SK-N-SH (cell line): Measurements from ENCODE around the gene SIX5. TPM values are rescaled to one million over a fixed set of nuclear protein-coding genes. Genes with fewer than 3 reads are reported as not detected.

Experiments used
- CTCF ChIA-PET: fragments of 300-600, 350-600 bp; formaldehyde crosslinking; extraction: SDS; loops from one replicate; lab custom pipeline; 2021; lab: Yijun Ruan, JAX
- POLR2A ChIA-PET: fragments of 350-600 bp; sonication (Branson Sonifier 250); formaldehyde crosslinking; extraction: SDS; loops from one replicate; lab custom pipeline; 2020; ENCODE audit warnings: antibody characterized with exemption, inconsistent platforms; lab: Yijun Ruan, JAX
- DNase-seq: peaks from one replicate; pipeline ENCODE4 v3.0.0; 2012
- H2AFZ ChIP-seq: fragments of 200-600 bp; sonication (generic); 2 replicates; pipeline ENCODE4 v1.8.1; 2016; ENCODE audit warnings: antibody characterized with exemption, mild to moderate bottlenecking, low read depth
- H3F3A ChIP-seq: fragments of 200-600 bp; sonication (generic); replicated peaks from 2 replicates; pipeline ENCODE3; 2016; ENCODE audit warnings: antibody characterized with exemption, mild to moderate bottlenecking; ENCODE audit not compliant: insufficient read depth
- H3K27ac ChIP-seq, 2 experiments: fragments of 200-500 bp in 1 of 2; fragments of 200-600 bp in 1 of 2; sonication (Bioruptor generic) in 1 of 2; sonication (generic), shearing (Covaris generic) in 1 of 2; 2 replicates each; pipeline versions ENCODE4 v1.5.1 to v1.6.1; 2014 to 2016; ENCODE audit warnings: low read depth in 2 of 2, inconsistent platforms in 1 of 2, low read length in 1 of 2, mild to moderate bottlenecking in 1 of 2, mixed read lengths in 1 of 2
- H3K27me3 ChIP-seq: fragments of 200-600 bp; sonication (generic), shearing (Covaris generic); 2 replicates; pipeline ENCODE4 v1.6.1; 2016; ENCODE audit warnings: mixed run types; ENCODE audit not compliant: insufficient read depth
- H3K36me3 ChIP-seq, 2 experiments: fragments of 200-500 bp in 1 of 2; fragments of 200-600 bp in 1 of 2; sonication (Bioruptor generic) in 1 of 2; sonication (generic) in 1 of 2; replicated peaks in 1 of 2; 2 replicates each; pipeline versions ENCODE3 to v1.5.1; 2014 to 2016; ENCODE audit warnings: low read length in 1 of 2, mild to moderate bottlenecking in 1 of 2; ENCODE audit not compliant: insufficient read depth in 2 of 2, control insufficient read depth in 1 of 2
- H3K4me1 ChIP-seq, 2 experiments: fragments of 200-500 bp in 1 of 2; fragments of 200-600 bp in 1 of 2; sonication (Bioruptor generic) in 1 of 2; sonication (generic), shearing (Covaris generic) in 1 of 2; 2 replicates each; pipeline versions ENCODE4 v1.5.1 to v1.6.1; 2014 to 2016; ENCODE audit warnings: low read depth in 1 of 2, low read length in 1 of 2, mixed run types in 1 of 2; ENCODE audit not compliant: insufficient read depth in 2 of 2, control insufficient read depth in 1 of 2
- H3K4me2 ChIP-seq: fragments of 200-600 bp; sonication (generic), shearing (Covaris generic); 2 replicates; pipeline ENCODE4 v1.6.1; 2017; ENCODE audit warnings: mixed run types
- H3K4me3 ChIP-seq, 2 experiments: fragments of 200-500 bp in 1 of 2; fragments of 200-600 bp in 1 of 2; sonication (Bioruptor generic) in 1 of 2; sonication (generic), shearing (Covaris generic) in 1 of 2; 2 replicates each; pipeline versions ENCODE4 v1.5.1 to v1.8.1; 2014 to 2016; ENCODE audit warnings: low read depth in 2 of 2, inconsistent platforms in 1 of 2, low read length in 1 of 2, mild to moderate bottlenecking in 1 of 2, mixed read lengths in 1 of 2, moderate library complexity in 1 of 2
- H3K79me2 ChIP-seq: fragments of 200-600 bp; sonication (generic); 2 replicates; pipeline ENCODE4 v1.8.1; 2017; ENCODE audit warnings: mild to moderate bottlenecking; ENCODE audit not compliant: insufficient read depth
- H3K9ac ChIP-seq: fragments of 200-600 bp; sonication (generic); 2 replicates; pipeline ENCODE4 v1.6.1; 2017; ENCODE audit warnings: mixed run types
- H3K9me2 ChIP-seq: fragments of 200-600 bp; sonication (generic); 2 replicates; pipeline ENCODE4 v1.6.1; 2017; ENCODE audit warnings: mixed run types
- H3K9me3 ChIP-seq: fragments of 200-600 bp; sonication (generic); 2 replicates; pipeline ENCODE4 v1.6.1; 2017; ENCODE audit warnings: mixed run types, mild to moderate bottlenecking, moderate library complexity
- H4K20me1 ChIP-seq: fragments of 200-600 bp; sonication (generic); 2 replicates; pipeline ENCODE4 v1.6.1; 2017; ENCODE audit warnings: mild to moderate bottlenecking, mixed run types; ENCODE audit not compliant: insufficient read depth
- CHD2 ChIP-seq: fragments of 150-350 bp; IDR thresholded peaks from 2 replicates; pipeline ENCODE4 v1.6.1; 2018; ENCODE audit warnings: low read length; ENCODE audit not compliant: partially characterized antibody
- EP300 ChIP-seq, 2 experiments: IDR thresholded peaks; 2 replicates each; pipeline versions ENCODE4 v1.4.0 to v1.6.1; 2012; ENCODE audit warnings: borderline replicate concordance in 1 of 2, low read depth in 1 of 2, low read length in 1 of 2
- FOXM1 ChIP-seq: IDR thresholded peaks from 2 replicates; pipeline ENCODE4 v1.4.0; 2012; ENCODE audit warnings: low read depth, mild to moderate bottlenecking
- MEF2A ChIP-seq: IDR thresholded peaks from 2 replicates; pipeline ENCODE4 v1.4.0; 2012; ENCODE audit warnings: low read depth, borderline replicate concordance
- MXI1 ChIP-seq: IDR thresholded peaks from 2 replicates; pipeline ENCODE4 v1.6.1; 2012; ENCODE audit warnings: mild to moderate bottlenecking, low read depth, low read length, improper control_type of control experiment
- POLR2AphosphoS5 ChIP-seq: IDR thresholded peaks from 2 replicates; pipeline ENCODE4 v1.6.1; 2012; ENCODE audit warnings: low read depth, low read length
- RAD21 ChIP-seq: IDR thresholded peaks from 2 replicates; pipeline ENCODE4 v1.6.1; 2012; ENCODE audit warnings: mild to moderate bottlenecking, low read length
- RCOR1 ChIP-seq: fragments of 150-350 bp; IDR thresholded peaks from 2 replicates; pipeline ENCODE4 v1.6.1; 2017; ENCODE audit warnings: antibody characterized with exemption, low read length
- RXRA ChIP-seq: IDR thresholded peaks from 2 replicates; pipeline ENCODE4 v1.4.0; 2012; ENCODE audit warnings: low read depth, mild to moderate bottlenecking, borderline replicate concordance
- SMC3 ChIP-seq: IDR thresholded peaks from 2 replicates; pipeline ENCODE4 v1.6.1; 2012; ENCODE audit warnings: low read depth, low read length, improper control_type of control experiment
- TAF1 ChIP-seq: IDR thresholded peaks from 2 replicates; pipeline ENCODE4 v1.6.1; 2012; ENCODE audit warnings: low read depth, mild to moderate bottlenecking, low read length, moderate library complexity, borderline replicate concordance
- TEAD4 ChIP-seq: IDR thresholded peaks from 2 replicates; pipeline ENCODE4 v1.4.0; 2012; ENCODE audit warnings: mild to moderate bottlenecking, borderline replicate concordance; ENCODE audit not compliant: insufficient read depth
- YY1 ChIP-seq: IDR thresholded peaks from 2 replicates; pipeline ENCODE4 v1.4.0; 2012; ENCODE audit warnings: low read depth, mild to moderate bottlenecking
- WGBS: methylation state at CpG from one replicate; pipeline ENCODE4 v1.1.6; 2017; ENCODE audit warnings: low lambda C conversion rate; 5-methylcytosine and 5-hydroxymethylcytosine counted together
- polyA plus RNA-seq, 3 experiments: library from polyadenylated mRNA; depleted of rRNA; stranded (reverse); fragments of >200 nt; gene quantifications; 2 replicates each; pipeline ENCODE4 v1.2.3, GENCODE V29; 2012
- TF ChIP-seq, protein P1 (sequence below): fragments of 200-600 bp; sonication (generic); IDR thresholded peaks from 2 replicates; pipeline ENCODE4 v1.6.1; 2017; ENCODE audit warnings: antibody characterized with exemption, mild to moderate bottlenecking, moderate library complexity
- TF ChIP-seq, protein P2 (sequence below): IDR thresholded peaks from 2 replicates; pipeline ENCODE4 v1.4.0; 2012; ENCODE audit warnings: low read depth
- TF ChIP-seq, protein P3 (sequence below): IDR thresholded peaks from 2 replicates; pipeline ENCODE4 v1.6.1; 2012; ENCODE audit warnings: mild to moderate bottlenecking, low read depth, low read length, moderate library complexity
- TF ChIP-seq, protein P4 (sequence below): IDR thresholded peaks from 2 replicates; pipeline ENCODE4 v1.4.0; 2012; ENCODE audit warnings: low read depth, borderline replicate concordance

The SIX5 gene
- polyA plus RNA-seq, 1 of the 3 experiments (the other 2 are of a cell fraction): 8.4 TPM

DNA sequence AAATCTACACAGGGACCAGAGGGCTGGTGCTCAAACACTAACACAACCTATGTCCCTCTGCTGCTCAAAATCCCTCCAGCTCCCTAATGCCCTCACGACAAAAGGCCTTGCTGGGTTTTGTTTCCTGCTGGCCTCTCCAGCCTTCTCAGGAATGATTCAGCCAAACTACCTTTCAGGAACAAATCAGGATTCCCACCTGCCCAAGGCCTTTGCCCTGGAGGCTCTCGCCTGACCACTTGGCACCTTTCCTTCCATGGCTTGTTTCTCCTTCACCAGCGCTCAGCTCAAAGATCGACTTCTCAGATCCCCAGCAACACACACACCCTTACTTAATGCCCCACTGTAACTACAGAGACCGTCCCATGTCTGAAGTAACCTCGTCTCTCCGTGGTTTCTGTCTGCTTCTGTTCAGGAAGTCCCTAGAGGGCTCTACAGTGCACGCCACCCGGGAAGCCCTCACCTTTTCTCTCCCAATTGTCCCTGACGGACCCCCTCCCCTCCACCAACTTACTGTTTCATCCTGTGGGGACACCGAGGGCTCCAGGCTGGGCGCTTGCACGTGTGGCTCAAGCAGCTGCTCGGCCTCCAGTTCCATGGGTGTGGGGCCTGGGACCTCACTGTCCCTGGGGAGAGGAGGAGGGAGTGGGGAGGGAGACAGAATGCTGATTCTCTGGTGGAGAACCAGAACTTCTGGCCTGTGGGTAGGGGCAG, 3.2 kb upstream of the SIX5 start:
- CTCF ChIA-PET: interaction anchor here (0.6 to 5.9 kb wide), 9 partner anchors 10 to 305 kb away, joined by 3 to 100 read pairs (median 3); partner anchors contain the start of genes DMPK, DMWD and IRF2BP1
- POLR2A ChIA-PET: interaction anchor here (0.6 kb wide), 1 partner anchor 80 kb away, joined by 3 read pairs; the partner anchor contains the start of gene QPCTL
- Histone ChIP-seq H3K9me2 (no peaks in the 10 kb centered on the region), H3F3A (peaks cover 58% of the 10 kb centered on the region), H2AFZ (no peak overlapping the region), H3K4me1 (peaks cover 8 to 21% of the 10 kb centered on the region in 2 experiments; a peak in 3 of 4 replicates), H3K4me3 (no peak overlapping the region), H3K27me3 (no peaks in the 10 kb centered on the region), H3K4me2 (no peak overlapping the region), H3K9ac (no peak overlapping the region), H4K20me1 (peaks cover 11% of the 10 kb centered on the region; the same call in 1 of the 2 replicates), H3K27ac (0 out of 4 replicates have a peak overlapping the region, but pooled peaks of 1 of the 2 experiments have one; percentile 5), H3K79me2 (no peaks in the 10 kb centered on the region), H3K9me3 (no peaks in the 10 kb centered on the region), H3K36me3 (peaks cover 10 to 33% of the 10 kb centered on the region in 2 experiments)
- no peak for TF ChIP-seq RXRA
- TF ChIP-seq, protein P1, sequence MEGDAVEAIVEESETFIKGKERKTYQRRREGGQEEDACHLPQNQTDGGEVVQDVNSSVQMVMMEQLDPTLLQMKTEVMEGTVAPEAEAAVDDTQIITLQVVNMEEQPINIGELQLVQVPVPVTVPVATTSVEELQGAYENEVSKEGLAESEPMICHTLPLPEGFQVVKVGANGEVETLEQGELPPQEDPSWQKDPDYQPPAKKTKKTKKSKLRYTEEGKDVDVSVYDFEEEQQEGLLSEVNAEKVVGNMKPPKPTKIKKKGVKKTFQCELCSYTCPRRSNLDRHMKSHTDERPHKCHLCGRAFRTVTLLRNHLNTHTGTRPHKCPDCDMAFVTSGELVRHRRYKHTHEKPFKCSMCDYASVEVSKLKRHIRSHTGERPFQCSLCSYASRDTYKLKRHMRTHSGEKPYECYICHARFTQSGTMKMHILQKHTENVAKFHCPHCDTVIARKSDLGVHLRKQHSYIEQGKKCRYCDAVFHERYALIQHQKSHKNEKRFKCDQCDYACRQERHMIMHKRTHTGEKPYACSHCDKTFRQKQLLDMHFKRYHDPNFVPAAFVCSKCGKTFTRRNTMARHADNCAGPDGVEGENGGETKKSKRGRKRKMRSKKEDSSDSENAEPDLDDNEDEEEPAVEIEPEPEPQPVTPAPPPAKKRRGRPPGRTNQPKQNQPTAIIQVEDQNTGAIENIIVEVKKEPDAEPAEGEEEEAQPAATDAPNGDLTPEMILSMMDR: no peak
- no peak for TF ChIP-seq SMC3
- no peak for TF ChIP-seq YY1
- TF ChIP-seq TAF1: no peak
- TF ChIP-seq, protein P2, sequence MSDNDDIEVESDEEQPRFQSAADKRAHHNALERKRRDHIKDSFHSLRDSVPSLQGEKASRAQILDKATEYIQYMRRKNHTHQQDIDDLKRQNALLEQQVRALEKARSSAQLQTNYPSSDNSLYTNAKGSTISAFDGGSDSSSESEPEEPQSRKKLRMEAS: no peak
- TF ChIP-seq RCOR1: no peak
- TF ChIP-seq, protein P3, sequence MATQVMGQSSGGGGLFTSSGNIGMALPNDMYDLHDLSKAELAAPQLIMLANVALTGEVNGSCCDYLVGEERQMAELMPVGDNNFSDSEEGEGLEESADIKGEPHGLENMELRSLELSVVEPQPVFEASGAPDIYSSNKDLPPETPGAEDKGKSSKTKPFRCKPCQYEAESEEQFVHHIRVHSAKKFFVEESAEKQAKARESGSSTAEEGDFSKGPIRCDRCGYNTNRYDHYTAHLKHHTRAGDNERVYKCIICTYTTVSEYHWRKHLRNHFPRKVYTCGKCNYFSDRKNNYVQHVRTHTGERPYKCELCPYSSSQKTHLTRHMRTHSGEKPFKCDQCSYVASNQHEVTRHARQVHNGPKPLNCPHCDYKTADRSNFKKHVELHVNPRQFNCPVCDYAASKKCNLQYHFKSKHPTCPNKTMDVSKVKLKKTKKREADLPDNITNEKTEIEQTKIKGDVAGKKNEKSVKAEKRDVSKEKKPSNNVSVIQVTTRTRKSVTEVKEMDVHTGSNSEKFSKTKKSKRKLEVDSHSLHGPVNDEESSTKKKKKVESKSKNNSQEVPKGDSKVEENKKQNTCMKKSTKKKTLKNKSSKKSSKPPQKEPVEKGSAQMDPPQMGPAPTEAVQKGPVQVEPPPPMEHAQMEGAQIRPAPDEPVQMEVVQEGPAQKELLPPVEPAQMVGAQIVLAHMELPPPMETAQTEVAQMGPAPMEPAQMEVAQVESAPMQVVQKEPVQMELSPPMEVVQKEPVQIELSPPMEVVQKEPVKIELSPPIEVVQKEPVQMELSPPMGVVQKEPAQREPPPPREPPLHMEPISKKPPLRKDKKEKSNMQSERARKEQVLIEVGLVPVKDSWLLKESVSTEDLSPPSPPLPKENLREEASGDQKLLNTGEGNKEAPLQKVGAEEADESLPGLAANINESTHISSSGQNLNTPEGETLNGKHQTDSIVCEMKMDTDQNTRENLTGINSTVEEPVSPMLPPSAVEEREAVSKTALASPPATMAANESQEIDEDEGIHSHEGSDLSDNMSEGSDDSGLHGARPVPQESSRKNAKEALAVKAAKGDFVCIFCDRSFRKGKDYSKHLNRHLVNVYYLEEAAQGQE: no peak
- no peak for TF ChIP-seq CHD2
- TF ChIP-seq POLR2AphosphoS5: no peak; the same call in 1 of the 2 replicates
- TF ChIP-seq RAD21: no peak
- no peak for TF ChIP-seq MEF2A
- TF ChIP-seq, protein P4, sequence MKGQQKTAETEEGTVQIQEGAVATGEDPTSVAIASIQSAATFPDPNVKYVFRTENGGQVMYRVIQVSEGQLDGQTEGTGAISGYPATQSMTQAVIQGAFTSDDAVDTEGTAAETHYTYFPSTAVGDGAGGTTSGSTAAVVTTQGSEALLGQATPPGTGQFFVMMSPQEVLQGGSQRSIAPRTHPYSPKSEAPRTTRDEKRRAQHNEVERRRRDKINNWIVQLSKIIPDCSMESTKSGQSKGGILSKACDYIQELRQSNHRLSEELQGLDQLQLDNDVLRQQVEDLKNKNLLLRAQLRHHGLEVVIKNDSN: no peak
- TF ChIP-seq MXI1: no peak
- no peak for TF ChIP-seq FOXM1
- TF ChIP-seq EP300 (IDR thresholded peaks at IDR 0.05; ENCODE audit: borderline replicate concordance in 1 of 2, low read depth in 1 of 2, low read length in 1 of 2): no peak
- no peak for TF ChIP-seq TEAD4
- WGBS: 95% methylated on average over 14 of the region's 14 CpGs
- DNase-seq: no peak
